SU-DHL-6 (cell line): ENCODE data around the gene FAM89A.

Experiments used
- EZH2phosphoT487 ChIP-seq: fragments of 200-600 bp; sonication (generic), shearing (Covaris generic); conservative IDR thresholded peaks from 2 replicates; pipeline ENCODE4 v1.6.1; 2018; ENCODE audit warnings: mild to moderate bottlenecking, antibody characterized with exemption, low read length, moderate library complexity, mixed read lengths
- TF ChIP-seq, protein P1 (sequence below): fragments of 200-600 bp; sonication (generic); IDR thresholded peaks from one replicate; pipeline ENCODE4 v1.5.1; 2017; ENCODE audit warnings: antibody characterized with exemption, mild to moderate bottlenecking, low read length, moderate library complexity; ENCODE audit not compliant: insufficient read depth, poor library complexity, severe bottlenecking

DNA sequence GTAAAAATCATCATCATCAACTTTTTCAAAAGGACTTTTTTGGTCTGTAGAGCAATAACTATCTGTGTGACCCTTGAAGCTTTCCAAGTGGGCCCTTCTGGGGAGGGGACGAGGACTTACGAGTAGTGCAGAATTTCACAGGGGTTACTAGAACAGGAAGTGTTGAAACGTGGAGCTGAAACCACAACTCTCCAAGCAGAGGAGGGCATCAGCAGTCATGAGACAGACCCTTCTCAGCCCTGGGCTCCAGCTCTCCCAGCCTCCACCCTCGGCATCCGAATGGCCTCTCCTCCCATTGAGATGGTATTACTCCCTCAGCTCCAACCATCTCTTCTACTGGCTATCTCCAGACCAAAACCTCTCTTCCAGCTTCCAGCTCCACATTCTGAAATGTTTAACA lies 3.6 kb downstream of the FAM89A start:
- TF ChIP-seq, protein P1, sequence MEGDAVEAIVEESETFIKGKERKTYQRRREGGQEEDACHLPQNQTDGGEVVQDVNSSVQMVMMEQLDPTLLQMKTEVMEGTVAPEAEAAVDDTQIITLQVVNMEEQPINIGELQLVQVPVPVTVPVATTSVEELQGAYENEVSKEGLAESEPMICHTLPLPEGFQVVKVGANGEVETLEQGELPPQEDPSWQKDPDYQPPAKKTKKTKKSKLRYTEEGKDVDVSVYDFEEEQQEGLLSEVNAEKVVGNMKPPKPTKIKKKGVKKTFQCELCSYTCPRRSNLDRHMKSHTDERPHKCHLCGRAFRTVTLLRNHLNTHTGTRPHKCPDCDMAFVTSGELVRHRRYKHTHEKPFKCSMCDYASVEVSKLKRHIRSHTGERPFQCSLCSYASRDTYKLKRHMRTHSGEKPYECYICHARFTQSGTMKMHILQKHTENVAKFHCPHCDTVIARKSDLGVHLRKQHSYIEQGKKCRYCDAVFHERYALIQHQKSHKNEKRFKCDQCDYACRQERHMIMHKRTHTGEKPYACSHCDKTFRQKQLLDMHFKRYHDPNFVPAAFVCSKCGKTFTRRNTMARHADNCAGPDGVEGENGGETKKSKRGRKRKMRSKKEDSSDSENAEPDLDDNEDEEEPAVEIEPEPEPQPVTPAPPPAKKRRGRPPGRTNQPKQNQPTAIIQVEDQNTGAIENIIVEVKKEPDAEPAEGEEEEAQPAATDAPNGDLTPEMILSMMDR, result no peak
- no peak for TF ChIP-seq EZH2phosphoT487
